A549 (cell line): ENCODE results near the gene LGI1. TPM values are rescaled to one million over a fixed set of nuclear protein-coding genes. Genes with fewer than 3 reads are reported as not detected.

Experiments used
- ATAC-seq, 2 experiments: fragments of 200-7000 bp in 1 of 2; fragments of >200 bp in 1 of 2; cut with Nextera tagmentation in 1 of 2; cut with Tn5 transposase in 1 of 2; 3 replicates each; pipeline versions ENCODE4 v1.8.0 to v1.9.1; 2018 to 2020; ENCODE audit warnings: mild to moderate bottlenecking in 1 of 2, moderate library complexity in 1 of 2
- CTCF ChIA-PET: fragments of 300-600 bp; sonication (Branson Sonifier 250); formaldehyde crosslinking; extraction: SDS; loops from one replicate; lab custom pipeline; 2021; ENCODE audit warnings: antibody characterized with exemption, inconsistent platforms; lab: Yijun Ruan, JAX
- POLR2A ChIA-PET: fragments of 350-600 bp; formaldehyde crosslinking; extraction: SDS; loops from one replicate; lab custom pipeline; 2021; ENCODE audit warnings: antibody characterized with exemption, inconsistent platforms; lab: Yijun Ruan, JAX
- DNase-seq, 2 experiments: peaks; one replicate each; pipeline versions ENCODE4 v3.0.0 to v3.0.0-alpha.2; 2011 to 2016; ENCODE audit warnings: low read depth in 1 of 2, low spot score in 1 of 2
- FAIRE-seq: peaks from 2 replicates; lab custom pipeline; 2011; peaks lifted over from hg19 to GRCh38; lab: Jason Lieb, UNC
- H3K27ac ChIP-seq, 2 experiments: fragments of >200 bp; sonication (Bioruptor Twin); formaldehyde crosslinking; 3 replicates each; pipeline ENCODE4 v1.5.1; 2016 to 2017
- H3K4me1 ChIP-seq: fragments of >200 bp; sonication (Bioruptor Twin); formaldehyde crosslinking; 3 replicates; pipeline ENCODE4 v1.6.1; 2016
- H3K4me2 ChIP-seq: fragments of >200 bp; sonication (Bioruptor Twin); formaldehyde crosslinking; 3 replicates; pipeline ENCODE4 v1.6.1; 2016
- H3K4me3 ChIP-seq: fragments of >200 bp; sonication (Bioruptor Twin); formaldehyde crosslinking; 3 replicates; pipeline ENCODE4 v1.5.1; 2016
- H3K9me3 ChIP-seq: fragments of >200 bp; sonication (Bioruptor Twin); formaldehyde crosslinking; 3 replicates; pipeline ENCODE4 v1.6.1; 2016
- BHLHE40 ChIP-seq: IDR thresholded peaks from 2 replicates; pipeline ENCODE4 v1.6.1; 2012; ENCODE audit warnings: low read depth, low read length, inconsistent platforms
- CBX8 ChIP-seq: fragments of 200-600 bp; sonication (generic); IDR thresholded peaks from 2 replicates; pipeline ENCODE4 v1.6.1; 2016
- CHD4 ChIP-seq: fragments of 200-600 bp; sonication (generic); IDR thresholded peaks from 2 replicates; pipeline ENCODE4 v1.6.1; 2016; ENCODE audit warnings: antibody characterized with exemption, mild to moderate bottlenecking, borderline replicate concordance
- EP300 ChIP-seq, 2 experiments: fragments of >200 bp; sonication (Bioruptor Twin); formaldehyde crosslinking; IDR thresholded peaks; 2 replicates in 1 of 2; 3 replicates in 1 of 2; pipeline ENCODE4 v1.6.1; 2016 to 2017
- HOXA7 ChIP-seq: fragments of 250-450 bp; sonication (Bioruptor Pico); IDR thresholded peaks from 2 replicates; pipeline ENCODE4 v1.5.0; 2020; ENCODE audit warnings: mild to moderate bottlenecking, moderate library complexity
- HOXB5 ChIP-seq: fragments of 250-450 bp; sonication (Bioruptor Pico); IDR thresholded peaks from 2 replicates; pipeline ENCODE4 v1.5.0; 2020; ENCODE audit warnings: mild to moderate bottlenecking, moderate library complexity
- JUNB ChIP-seq: fragments of >200 bp; sonication (Bioruptor Twin); formaldehyde crosslinking; IDR thresholded peaks from 2 replicates; pipeline ENCODE4 v1.6.1; 2016
- MAFK ChIP-seq: fragments of 450-650 bp; IDR thresholded peaks from 2 replicates; pipeline ENCODE4 v1.6.1; 2014; ENCODE audit not compliant: partially characterized antibody
- MAZ ChIP-seq: fragments of 150-350 bp; IDR thresholded peaks from 2 replicates; pipeline ENCODE4 v1.6.1; 2014; ENCODE audit warnings: antibody characterized with exemption, low read depth, low read length, borderline replicate concordance
- MYC ChIP-seq: IDR thresholded peaks from 2 replicates; pipeline ENCODE4 v1.6.1; 2012; ENCODE audit warnings: mild to moderate bottlenecking, inconsistent platforms, low read length, improper control_type of control experiment, borderline replicate concordance
- NFE2L2 ChIP-seq: fragments of 150-350 bp; conservative IDR thresholded peaks from 2 replicates; pipeline ENCODE4 v1.6.1; 2014; ENCODE audit warnings: low read length
- NPAS2 ChIP-seq: fragments of 250-450 bp; sonication (Bioruptor Pico); IDR thresholded peaks from 2 replicates; pipeline ENCODE4 v1.8.0; 2022; ENCODE audit warnings: mild to moderate bottlenecking, moderate library complexity, borderline replicate concordance
- PHF8 ChIP-seq: fragments of 200-600 bp; sonication (generic); IDR thresholded peaks from 2 replicates; pipeline ENCODE4 v1.6.1; 2016; ENCODE audit warnings: low read depth, mild to moderate bottlenecking, antibody characterized with exemption, moderate library complexity, borderline replicate concordance
- RCOR1 ChIP-seq: fragments of 150-350 bp; IDR thresholded peaks from 2 replicates; pipeline ENCODE4 v1.6.1; 2014; ENCODE audit warnings: antibody characterized with exemption, low read length, low read depth
- RFX5 ChIP-seq: fragments of 450-650 bp; IDR thresholded peaks from 2 replicates; pipeline ENCODE4 v1.7.1; 2014; ENCODE audit warnings: antibody characterized with exemption, mild to moderate bottlenecking, moderate library complexity
- RNF2 ChIP-seq: fragments of 200-600 bp; sonication (generic); IDR thresholded peaks from 2 replicates; pipeline ENCODE4 v1.6.1; 2016; ENCODE audit warnings: low read depth, mild to moderate bottlenecking, antibody characterized with exemption, moderate library complexity, borderline replicate concordance
- SMC3 ChIP-seq: fragments of >200 bp; sonication (Bioruptor Twin); formaldehyde crosslinking; IDR thresholded peaks from 3 replicates; pipeline ENCODE4 v1.6.1; 2018; ENCODE audit warnings: inconsistent platforms
- TP53 ChIP-seq: fragments of 250-450 bp; sonication (Bioruptor Pico); IDR thresholded peaks from 2 replicates; pipeline ENCODE4 v1.5.0; 2021; ENCODE audit warnings: mild to moderate bottlenecking, moderate library complexity
- ZC3H11A ChIP-seq: fragments of 450-650 bp; IDR thresholded peaks from 2 replicates; pipeline ENCODE4 v1.6.1; 2014; ENCODE audit warnings: antibody characterized with exemption, mild to moderate bottlenecking
- ZFP36 ChIP-seq: fragments of 450-650 bp; IDR thresholded peaks from 2 replicates; pipeline ENCODE4 v1.6.1; 2014; ENCODE audit warnings: borderline replicate concordance; ENCODE audit not compliant: partially characterized antibody
- ZNF302 ChIP-seq: fragments of 250-450 bp; sonication (Bioruptor Pico); IDR thresholded peaks from 2 replicates; pipeline ENCODE4 v1.9.0; 2021; ENCODE audit warnings: inconsistent platforms, mild to moderate bottlenecking, moderate library complexity
- WGBS: methylation state at CpG from one replicate; pipeline ENCODE4 v1.1.6; 2017; ENCODE audit errors: missing lambda C conversion rate; 5-methylcytosine and 5-hydroxymethylcytosine counted together
- polyA plus RNA-seq, 4 experiments: library from polyadenylated mRNA; depleted of rRNA in 3 of 4; stranded (reverse); fragments of >200 nt; fragmentation: RNase III in 1 of 4; extraction: RNeasy Plus Mini Kit Qiagen cat#74134 plus additional on column Dnase treatment in 1 of 4; gene quantifications; 2 replicates in 3 of 4; 3 replicates in 1 of 4; pipeline ENCODE4 v1.2.3, GENCODE V29; 2011 to 2017
- TF ChIP-seq, protein P1 (sequence below): fragments of 250-450 bp; sonication (Bioruptor Pico); IDR thresholded peaks from 2 replicates; pipeline ENCODE4 v1.5.0; 2021; ENCODE audit warnings: mild to moderate bottlenecking, moderate library complexity, borderline replicate concordance
- TF ChIP-seq, protein P2 (sequence below): fragments of >200 bp; sonication (Bioruptor Twin); formaldehyde crosslinking; IDR thresholded peaks from 3 replicates; pipeline ENCODE4 v1.6.1; 2016
- TF ChIP-seq, protein P3 (sequence below): fragments of 250-450 bp; sonication (Bioruptor Pico); IDR thresholded peaks from 2 replicates; pipeline ENCODE4 v1.5.0; 2020; ENCODE audit warnings: low read depth, mild to moderate bottlenecking, moderate library complexity
- TF ChIP-seq, protein P4 (sequence below): fragments of >200 bp; sonication (Bioruptor Twin); formaldehyde crosslinking; IDR thresholded peaks from 3 replicates; pipeline ENCODE4 v1.5.1; 2016

Gene LGI1
- polyA plus RNA-seq, 2 of the 4 experiments (the other 2 are of a cell fraction), result not detected

DNA sequence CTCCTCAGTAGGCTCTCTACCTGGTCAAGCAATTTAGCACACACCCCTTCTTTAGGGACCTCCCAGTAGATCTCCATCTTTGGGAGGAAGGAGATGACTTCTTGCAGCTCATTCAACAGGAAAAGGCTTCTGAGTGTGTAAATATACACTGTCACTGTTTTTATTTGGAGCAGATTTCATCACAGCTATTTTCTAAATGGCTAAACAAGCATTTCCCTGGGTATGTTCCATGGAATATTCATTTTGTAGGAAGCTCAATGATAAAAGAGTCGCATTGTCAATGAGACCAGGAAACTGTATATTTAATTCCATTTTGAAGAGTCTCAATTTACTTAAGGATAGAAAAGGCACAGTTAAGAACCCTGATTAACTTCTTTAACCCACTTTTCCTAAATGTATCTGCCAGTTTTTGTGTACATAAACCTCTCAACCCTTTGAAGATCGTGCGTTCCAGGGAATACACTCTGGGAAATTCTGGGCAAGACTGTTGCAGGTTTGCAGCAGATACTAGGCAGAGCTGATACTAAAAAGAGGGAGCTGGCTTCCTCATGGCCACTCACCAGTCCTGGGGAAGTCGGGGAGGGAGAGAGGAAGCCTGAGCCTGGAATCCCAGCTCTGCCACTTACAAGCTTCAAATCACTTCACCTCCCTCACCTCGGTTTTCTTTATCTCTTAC, 10.1 kb downstream of the LGI1 start:
- ATAC-seq (no peak), FAIRE-seq (no peak), DNase-seq (no peak)
- Histone ChIP-seq H3K4me1 (peaks cover 19% of the 10 kb centered on the region), H3K4me3 (no peak overlapping the region), H3K4me2 (0 out of 3 replicates have a peak overlapping the region, but pooled peaks have one; percentile 15), H3K9me3 (no peaks in the 10 kb centered on the region), H3K27ac (no peak overlapping the region)
- 19% methylated on average over 5 of the region's 5 CpGs for WGBS
- TF ChIP-seq ZFP36 (no peak), TP53 (no peak), HOXB5 (no peak), SMC3 (no peak), HOXA7 (CRISPR knock-in tag) (no peak), MAZ (no peak), ZNF302 (CRISPR knock-in tag) (no peak), NFE2L2 (no peak), CHD4 (no peak), MYC (no peak), BHLHE40 (no peak), PHF8 (no peak), CBX8 (no peak), RFX5 (no peak), EP300 (IDR thresholded peaks at IDR 0.05) (no peak), NPAS2 (CRISPR knock-in tag) (no peak), RNF2 (no peak)
- TF ChIP-seq, protein P1, sequence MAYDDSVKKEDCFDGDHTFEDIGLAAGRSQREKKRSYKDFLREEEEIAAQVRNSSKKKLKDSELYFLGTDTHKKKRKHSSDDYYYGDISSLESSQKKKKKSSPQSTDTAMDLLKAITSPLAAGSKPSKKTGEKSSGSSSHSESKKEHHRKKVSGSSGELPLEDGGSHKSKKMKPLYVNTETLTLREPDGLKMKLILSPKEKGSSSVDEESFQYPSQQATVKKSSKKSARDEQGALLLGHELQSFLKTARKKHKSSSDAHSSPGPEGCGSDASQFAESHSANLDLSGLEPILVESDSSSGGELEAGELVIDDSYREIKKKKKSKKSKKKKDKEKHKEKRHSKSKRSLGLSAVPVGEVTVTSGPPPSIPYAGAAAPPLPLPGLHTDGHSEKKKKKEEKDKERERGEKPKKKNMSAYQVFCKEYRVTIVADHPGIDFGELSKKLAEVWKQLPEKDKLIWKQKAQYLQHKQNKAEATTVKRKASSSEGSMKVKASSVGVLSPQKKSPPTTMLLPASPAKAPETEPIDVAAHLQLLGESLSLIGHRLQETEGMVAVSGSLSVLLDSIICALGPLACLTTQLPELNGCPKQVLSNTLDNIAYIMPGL (CRISPR knock-in tag), result no peak
- TF ChIP-seq, protein P2, sequence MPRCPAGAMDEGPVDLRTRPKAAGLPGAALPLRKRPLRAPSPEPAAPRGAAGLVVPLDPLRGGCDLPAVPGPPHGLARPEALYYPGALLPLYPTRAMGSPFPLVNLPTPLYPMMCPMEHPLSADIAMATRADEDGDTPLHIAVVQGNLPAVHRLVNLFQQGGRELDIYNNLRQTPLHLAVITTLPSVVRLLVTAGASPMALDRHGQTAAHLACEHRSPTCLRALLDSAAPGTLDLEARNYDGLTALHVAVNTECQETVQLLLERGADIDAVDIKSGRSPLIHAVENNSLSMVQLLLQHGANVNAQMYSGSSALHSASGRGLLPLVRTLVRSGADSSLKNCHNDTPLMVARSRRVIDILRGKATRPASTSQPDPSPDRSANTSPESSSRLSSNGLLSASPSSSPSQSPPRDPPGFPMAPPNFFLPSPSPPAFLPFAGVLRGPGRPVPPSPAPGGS, result no peak
- TF ChIP-seq, protein P3, sequence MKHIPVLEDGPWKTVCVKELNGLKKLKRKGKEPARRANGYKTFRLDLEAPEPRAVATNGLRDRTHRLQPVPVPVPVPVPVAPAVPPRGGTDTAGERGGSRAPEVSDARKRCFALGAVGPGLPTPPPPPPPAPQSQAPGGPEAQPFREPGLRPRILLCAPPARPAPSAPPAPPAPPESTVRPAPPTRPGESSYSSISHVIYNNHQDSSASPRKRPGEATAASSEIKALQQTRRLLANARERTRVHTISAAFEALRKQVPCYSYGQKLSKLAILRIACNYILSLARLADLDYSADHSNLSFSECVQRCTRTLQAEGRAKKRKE, result no peak
- ChIA-PET POLR2A (no interaction called here), CTCF (interaction anchor here (1.3 to 2.1 kb wide), 4 partner anchors 10 to 48 kb away, joined by 3 to 4 read pairs (median 4); no protein-coding TSS in a partner anchor)

DNA sequence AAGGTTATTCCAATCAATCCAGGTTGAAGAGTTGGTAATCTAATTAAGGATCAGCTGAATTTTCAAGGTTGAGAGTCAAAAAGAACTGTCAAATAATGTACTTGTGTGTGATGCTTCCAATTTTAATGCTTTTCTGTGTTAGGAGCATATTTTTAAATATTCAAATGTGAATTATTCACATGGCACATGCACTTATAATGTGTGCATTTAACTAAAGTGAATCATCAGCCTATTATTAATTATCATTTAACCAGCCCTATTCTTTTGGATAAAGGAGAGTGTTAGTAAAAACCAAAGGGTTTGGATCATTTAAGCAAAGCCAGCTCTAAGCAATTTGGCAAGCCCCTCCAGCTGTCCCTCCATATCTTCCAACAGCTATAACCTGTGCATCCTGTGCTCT, 11.2 kb downstream of the LGI1 start:
- no peak for FAIRE-seq
- Histone ChIP-seq H3K9me3 (no peaks in the 10 kb centered on the region), H3K4me3 (no peak overlapping the region), H3K27ac (no peak overlapping the region), H3K4me2 (no peak overlapping the region), H3K4me1 (peaks cover 19% of the 10 kb centered on the region)
- ChIA-PET POLR2A (no interaction called here), CTCF (interaction anchor here (1.0 to 2.1 kb wide), 2 partner anchors 47 to 53 kb away, joined by 3 to 4 read pairs; no protein-coding TSS in a partner anchor)
- DNase-seq, result no peak
- ATAC-seq, result no peak
- TF ChIP-seq JUNB (no peak), RNF2 (no peak), PHF8 (no peak), ZNF302 (CRISPR knock-in tag) (no peak), ZC3H11A (no peak), NFE2L2 (no peak), MAFK (no peak), TP53 (no peak), MAZ (no peak), RCOR1 (no peak), MYC (no peak)
- TF ChIP-seq, protein P4, sequence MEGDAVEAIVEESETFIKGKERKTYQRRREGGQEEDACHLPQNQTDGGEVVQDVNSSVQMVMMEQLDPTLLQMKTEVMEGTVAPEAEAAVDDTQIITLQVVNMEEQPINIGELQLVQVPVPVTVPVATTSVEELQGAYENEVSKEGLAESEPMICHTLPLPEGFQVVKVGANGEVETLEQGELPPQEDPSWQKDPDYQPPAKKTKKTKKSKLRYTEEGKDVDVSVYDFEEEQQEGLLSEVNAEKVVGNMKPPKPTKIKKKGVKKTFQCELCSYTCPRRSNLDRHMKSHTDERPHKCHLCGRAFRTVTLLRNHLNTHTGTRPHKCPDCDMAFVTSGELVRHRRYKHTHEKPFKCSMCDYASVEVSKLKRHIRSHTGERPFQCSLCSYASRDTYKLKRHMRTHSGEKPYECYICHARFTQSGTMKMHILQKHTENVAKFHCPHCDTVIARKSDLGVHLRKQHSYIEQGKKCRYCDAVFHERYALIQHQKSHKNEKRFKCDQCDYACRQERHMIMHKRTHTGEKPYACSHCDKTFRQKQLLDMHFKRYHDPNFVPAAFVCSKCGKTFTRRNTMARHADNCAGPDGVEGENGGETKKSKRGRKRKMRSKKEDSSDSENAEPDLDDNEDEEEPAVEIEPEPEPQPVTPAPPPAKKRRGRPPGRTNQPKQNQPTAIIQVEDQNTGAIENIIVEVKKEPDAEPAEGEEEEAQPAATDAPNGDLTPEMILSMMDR, result no peak
